H1 (cell line): ENCODE measurements around the gene TNS3. TPM values are rescaled to one million over a fixed set of nuclear protein-coding genes. Genes with fewer than 3 reads are reported as not detected.

Source experiments
- MAFK ChIP-seq: IDR thresholded peaks from 2 replicates; pipeline ENCODE4 v1.6.1; 2012; ENCODE audit warnings: low read depth, mild to moderate bottlenecking, improper control_type of control experiment, low read length
- polyA plus RNA-seq, 7 experiments: library from polyadenylated mRNA; depleted of rRNA in 3 of 7; stranded (reverse) in 5 of 7; unstranded in 2 of 7; fragments of >200 nt in 5 of 7; fragments of 200-250 nt in 2 of 7; gene quantifications; 1 replicate in 5 of 7; 2 replicates in 1 of 7; 4 replicates in 1 of 7; pipeline versions ENCODE4 v1.2.1 to v1.2.3, GENCODE V29; 2011 to 2013; ENCODE audit warnings: missing spikeins in 2 of 7, mixed read lengths in 2 of 7
- total RNA-seq: library from RNA; stranded (reverse); fragmentation: NEBNext Ultra II Directional; extraction: Animal tissue kit (Norgen Biotek cat#: 25700); gene quantifications from 2 replicates; pipeline ENCODE4 v1.2.1, GENCODE V29; 2021

The TNS3 gene
- total and polyA plus RNA-seq, 2 of the 8 experiments (the other 6 are each of a cell fraction or from before 2014, with no cell fraction given), result 11.9 to 24.2 TPM

GRCh38 chr7:47421456-47421855 lies 160.5 kb downstream of the TNS3 start (continued):
- TF ChIP-seq MAFK, result no peak
